K562 (cell line): ENCODE results near the gene PSMB11. TPM values are rescaled to one million over a fixed set of nuclear protein-coding genes. Genes with fewer than 3 reads are reported as not detected.

Experiments used
- ASH1L ChIP-seq: fragments of 450-650 bp; IDR thresholded peaks from 2 replicates; pipeline ENCODE4 v1.6.1; 2018; ENCODE audit warnings: borderline replicate concordance, mild to moderate bottlenecking, low read depth; ENCODE audit not compliant: partially characterized antibody
- EGR1 ChIP-seq: fragments of 450-650 bp; conservative IDR thresholded peaks from 2 replicates; pipeline ENCODE4 v1.6.1; 2017; ENCODE audit warnings: mild to moderate bottlenecking
- MECOM ChIP-seq: fragments of 250-450 bp; sonication (Bioruptor Pico); IDR thresholded peaks from 2 replicates; pipeline ENCODE4 v1.8.0; 2022; ENCODE audit warnings: inconsistent platforms
- POLR2AphosphoS2 ChIP-seq: IDR thresholded peaks from 2 replicates; pipeline ENCODE4 v1.6.1; 2012; ENCODE audit warnings: low read length, improper control_type of control experiment
- SMAD4 ChIP-seq: fragments of 250-450 bp; sonication (Bioruptor Pico); conservative IDR thresholded peaks from 2 replicates; pipeline ENCODE4 v1.8.0; 2021; ENCODE audit warnings: inconsistent platforms, mild to moderate bottlenecking, moderate library complexity
- TGIF2 ChIP-seq: sonication (generic); formaldehyde crosslinking; IDR thresholded peaks from 2 replicates; pipeline ENCODE4 v1.8.1; 2022; ENCODE audit warnings: mild to moderate bottlenecking, missing genetic modification reagents, moderate library complexity
- ZFX ChIP-seq: sonication (generic); formaldehyde crosslinking; IDR thresholded peaks from 2 replicates; pipeline ENCODE4 v1.8.0; 2022; ENCODE audit warnings: mild to moderate bottlenecking, missing genetic modification reagents, moderate library complexity
- ZNF263 ChIP-seq: sonication (generic); formaldehyde crosslinking; IDR thresholded peaks from 2 replicates; pipeline ENCODE4 v1.8.0; 2022; ENCODE audit warnings: mild to moderate bottlenecking, missing genetic modification reagents, borderline replicate concordance
- ZNF354B ChIP-seq: fragments of 250-450 bp; sonication (Bioruptor Pico); IDR thresholded peaks from 2 replicates; pipeline ENCODE4 v1.4.0; 2020
- polyA plus RNA-seq, 8 experiments: library from polyadenylated mRNA; depleted of rRNA in 4 of 8; stranded (reverse) in 5 of 8; unstranded in 3 of 8; fragments of >200 nt; fragmentation: Nextera tagmentation in 2 of 8; fragmentation: Illumina TruSeq in 1 of 8; extraction: Ambion mirVana in 2 of 8; extraction: Trizol in 1 of 8; gene quantifications; 2 replicates each; pipeline versions ENCODE4 v1.2.1 to v1.2.3, GENCODE V29; 2011 to 2014; ENCODE audit warnings: inconsistent platforms in 1 of 8, missing spikeins in 1 of 8
- total RNA-seq, 7 experiments: library from RNA; depleted of rRNA in 6 of 7; stranded (reverse); fragments of >200 nt in 6 of 7; fragmentation: Illumina TruSeq in 2 of 7; extraction: Trizol in 2 of 7; gene quantifications; 2 replicates each; pipeline versions ENCODE4 v1.2.1 to v1.2.3, GENCODE V29; 2011 to 2021; ENCODE audit warnings: low replicate concordance in 1 of 7
- TF ChIP-seq, protein P1 (sequence below), 2 experiments: fragments of 150-350 bp in 1 of 2; IDR thresholded peaks; 2 replicates each; pipeline ENCODE4 v1.6.1; 2012 to 2016; ENCODE audit warnings: low read depth in 2 of 2, low read length in 2 of 2, mild to moderate bottlenecking in 1 of 2, moderate library complexity in 1 of 2
- TF ChIP-seq, protein P2 (sequence below), 2 experiments: fragments of 450-650 bp; IDR thresholded peaks; 2 replicates each; pipeline ENCODE4 v1.6.1; 2016
- TF ChIP-seq, protein P3 (sequence below): fragments of 450-650 bp; IDR thresholded peaks from 2 replicates; pipeline ENCODE4 v1.6.1; 2014; ENCODE audit warnings: low read depth, mild to moderate bottlenecking, moderate library complexity, borderline replicate concordance
- TF ChIP-seq, protein P4 (sequence below), 3 experiments: fragments of 200-800 bp in 1 of 3; fragments of 250-450 bp in 1 of 3; fragments of 450-650 bp in 1 of 3; sonication (Bioruptor Pico) in 1 of 3; sonication (Bioruptor generic) in 1 of 3; formaldehyde crosslinking in 1 of 3; IDR thresholded peaks; 2 replicates each; pipeline versions ENCODE4 v1.6.1 to v1.8.0; 2016 to 2022; ENCODE audit warnings: mild to moderate bottlenecking in 2 of 3, missing genetic modification characterization in 2 of 3, missing compliant biosample characterization in 1 of 3, moderate library complexity in 1 of 3

The PSMB11 gene
- total and polyA plus RNA-seq, 9 of the 15 experiments (the other 6 are each of a cell fraction or from before 2014, with no cell fraction given) = not detected

DNA sequence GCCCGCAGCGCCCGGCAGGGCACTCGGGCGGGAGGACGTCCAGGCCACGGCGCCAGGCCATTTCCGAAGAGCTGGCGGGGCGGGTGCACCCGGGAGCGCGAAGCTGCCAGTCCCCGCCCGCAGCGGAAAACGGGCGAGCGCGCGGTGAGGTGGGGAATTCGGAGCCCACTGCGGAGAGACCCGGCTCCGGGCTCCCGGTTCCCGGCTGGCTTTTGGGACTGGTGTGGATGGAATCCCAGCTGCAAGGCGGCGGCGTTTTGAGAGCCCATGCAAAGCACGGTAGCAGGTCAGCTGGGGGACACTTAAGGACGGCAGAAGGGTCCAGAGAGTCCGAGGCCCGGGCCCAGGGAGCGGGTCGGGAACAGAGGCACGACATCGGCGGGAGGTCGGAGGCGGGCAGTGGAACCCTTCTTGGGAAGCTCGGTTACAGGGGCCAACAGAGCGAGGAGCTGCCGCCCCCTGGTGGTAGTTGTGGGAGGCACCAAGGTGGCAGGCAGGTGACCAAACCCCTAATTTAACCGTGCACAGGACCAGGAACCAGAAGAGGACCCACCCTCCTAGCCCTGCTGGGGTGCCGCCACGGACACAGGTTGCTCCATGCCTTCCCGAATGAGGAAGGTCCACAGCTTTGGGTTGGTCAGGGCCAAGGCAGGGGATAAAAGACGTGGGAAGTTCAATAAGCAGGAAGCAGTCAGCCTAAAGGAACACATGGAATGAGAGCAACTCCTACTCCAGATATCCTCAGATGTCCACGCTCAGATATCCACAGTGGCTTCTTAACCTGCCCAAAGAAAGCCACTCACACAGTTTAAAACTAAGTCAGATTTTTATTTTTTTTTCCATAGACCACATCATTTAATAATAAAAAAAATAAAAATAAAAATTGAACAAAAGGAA, 16.0 kb downstream of the PSMB11 start (continued):
- TF ChIP-seq, protein P1, sequence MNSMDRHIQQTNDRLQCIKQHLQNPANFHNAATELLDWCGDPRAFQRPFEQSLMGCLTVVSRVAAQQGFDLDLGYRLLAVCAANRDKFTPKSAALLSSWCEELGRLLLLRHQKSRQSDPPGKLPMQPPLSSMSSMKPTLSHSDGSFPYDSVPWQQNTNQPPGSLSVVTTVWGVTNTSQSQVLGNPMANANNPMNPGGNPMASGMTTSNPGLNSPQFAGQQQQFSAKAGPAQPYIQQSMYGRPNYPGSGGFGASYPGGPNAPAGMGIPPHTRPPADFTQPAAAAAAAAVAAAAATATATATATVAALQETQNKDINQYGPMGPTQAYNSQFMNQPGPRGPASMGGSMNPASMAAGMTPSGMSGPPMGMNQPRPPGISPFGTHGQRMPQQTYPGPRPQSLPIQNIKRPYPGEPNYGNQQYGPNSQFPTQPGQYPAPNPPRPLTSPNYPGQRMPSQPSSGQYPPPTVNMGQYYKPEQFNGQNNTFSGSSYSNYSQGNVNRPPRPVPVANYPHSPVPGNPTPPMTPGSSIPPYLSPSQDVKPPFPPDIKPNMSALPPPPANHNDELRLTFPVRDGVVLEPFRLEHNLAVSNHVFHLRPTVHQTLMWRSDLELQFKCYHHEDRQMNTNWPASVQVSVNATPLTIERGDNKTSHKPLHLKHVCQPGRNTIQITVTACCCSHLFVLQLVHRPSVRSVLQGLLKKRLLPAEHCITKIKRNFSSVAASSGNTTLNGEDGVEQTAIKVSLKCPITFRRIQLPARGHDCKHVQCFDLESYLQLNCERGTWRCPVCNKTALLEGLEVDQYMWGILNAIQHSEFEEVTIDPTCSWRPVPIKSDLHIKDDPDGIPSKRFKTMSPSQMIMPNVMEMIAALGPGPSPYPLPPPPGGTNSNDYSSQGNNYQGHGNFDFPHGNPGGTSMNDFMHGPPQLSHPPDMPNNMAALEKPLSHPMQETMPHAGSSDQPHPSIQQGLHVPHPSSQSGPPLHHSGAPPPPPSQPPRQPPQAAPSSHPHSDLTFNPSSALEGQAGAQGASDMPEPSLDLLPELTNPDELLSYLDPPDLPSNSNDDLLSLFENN (IDR thresholded peaks at IDR 0.05; ENCODE audit: low read depth in 2 of 2, low read length in 2 of 2) = peak in 1 of 2 experiments; percentile 57; a peak in 1 of 4 replicates
- TF ChIP-seq ZNF354B (CRISPR knock-in tag) (no peak), POLR2AphosphoS2 (peak; percentile 93), MECOM (CRISPR knock-in tag) (no peak), TGIF2 (CRISPR knock-in tag) (no peak), EGR1 (peak; percentile 15; the same call in 1 of the 2 replicates), ZNF263 (CRISPR knock-in tag) (0 out of 2 replicates have a peak, but pooled peaks have one; percentile 15), ZFX (CRISPR knock-in tag) (peak; percentile 63), ASH1L (no peak), SMAD4 (CRISPR knock-in tag) (peak; percentile 77; the same call in 1 of the 2 replicates)
- TF ChIP-seq, protein P2, sequence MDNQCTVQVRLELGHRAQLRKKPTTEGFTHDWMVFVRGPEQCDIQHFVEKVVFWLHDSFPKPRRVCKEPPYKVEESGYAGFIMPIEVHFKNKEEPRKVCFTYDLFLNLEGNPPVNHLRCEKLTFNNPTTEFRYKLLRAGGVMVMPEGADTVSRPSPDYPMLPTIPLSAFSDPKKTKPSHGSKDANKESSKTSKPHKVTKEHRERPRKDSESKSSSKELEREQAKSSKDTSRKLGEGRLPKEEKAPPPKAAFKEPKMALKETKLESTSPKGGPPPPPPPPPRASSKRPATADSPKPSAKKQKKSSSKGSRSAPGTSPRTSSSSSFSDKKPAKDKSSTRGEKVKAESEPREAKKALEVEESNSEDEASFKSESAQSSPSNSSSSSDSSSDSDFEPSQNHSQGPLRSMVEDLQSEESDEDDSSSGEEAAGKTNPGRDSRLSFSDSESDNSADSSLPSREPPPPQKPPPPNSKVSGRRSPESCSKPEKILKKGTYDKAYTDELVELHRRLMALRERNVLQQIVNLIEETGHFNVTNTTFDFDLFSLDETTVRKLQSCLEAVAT (IDR thresholded peaks at IDR 0.05) = 0 out of 4 replicates have a peak, but pooled peaks of 1 of the 2 experiments have one; percentile 28
- TF ChIP-seq, protein P3, sequence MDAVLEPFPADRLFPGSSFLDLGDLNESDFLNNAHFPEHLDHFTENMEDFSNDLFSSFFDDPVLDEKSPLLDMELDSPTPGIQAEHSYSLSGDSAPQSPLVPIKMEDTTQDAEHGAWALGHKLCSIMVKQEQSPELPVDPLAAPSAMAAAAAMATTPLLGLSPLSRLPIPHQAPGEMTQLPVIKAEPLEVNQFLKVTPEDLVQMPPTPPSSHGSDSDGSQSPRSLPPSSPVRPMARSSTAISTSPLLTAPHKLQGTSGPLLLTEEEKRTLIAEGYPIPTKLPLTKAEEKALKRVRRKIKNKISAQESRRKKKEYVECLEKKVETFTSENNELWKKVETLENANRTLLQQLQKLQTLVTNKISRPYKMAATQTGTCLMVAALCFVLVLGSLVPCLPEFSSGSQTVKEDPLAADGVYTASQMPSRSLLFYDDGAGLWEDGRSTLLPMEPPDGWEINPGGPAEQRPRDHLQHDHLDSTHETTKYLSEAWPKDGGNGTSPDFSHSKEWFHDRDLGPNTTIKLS = peak; percentile 41; the same call in 1 of the 2 replicates
- TF ChIP-seq, protein P4, sequence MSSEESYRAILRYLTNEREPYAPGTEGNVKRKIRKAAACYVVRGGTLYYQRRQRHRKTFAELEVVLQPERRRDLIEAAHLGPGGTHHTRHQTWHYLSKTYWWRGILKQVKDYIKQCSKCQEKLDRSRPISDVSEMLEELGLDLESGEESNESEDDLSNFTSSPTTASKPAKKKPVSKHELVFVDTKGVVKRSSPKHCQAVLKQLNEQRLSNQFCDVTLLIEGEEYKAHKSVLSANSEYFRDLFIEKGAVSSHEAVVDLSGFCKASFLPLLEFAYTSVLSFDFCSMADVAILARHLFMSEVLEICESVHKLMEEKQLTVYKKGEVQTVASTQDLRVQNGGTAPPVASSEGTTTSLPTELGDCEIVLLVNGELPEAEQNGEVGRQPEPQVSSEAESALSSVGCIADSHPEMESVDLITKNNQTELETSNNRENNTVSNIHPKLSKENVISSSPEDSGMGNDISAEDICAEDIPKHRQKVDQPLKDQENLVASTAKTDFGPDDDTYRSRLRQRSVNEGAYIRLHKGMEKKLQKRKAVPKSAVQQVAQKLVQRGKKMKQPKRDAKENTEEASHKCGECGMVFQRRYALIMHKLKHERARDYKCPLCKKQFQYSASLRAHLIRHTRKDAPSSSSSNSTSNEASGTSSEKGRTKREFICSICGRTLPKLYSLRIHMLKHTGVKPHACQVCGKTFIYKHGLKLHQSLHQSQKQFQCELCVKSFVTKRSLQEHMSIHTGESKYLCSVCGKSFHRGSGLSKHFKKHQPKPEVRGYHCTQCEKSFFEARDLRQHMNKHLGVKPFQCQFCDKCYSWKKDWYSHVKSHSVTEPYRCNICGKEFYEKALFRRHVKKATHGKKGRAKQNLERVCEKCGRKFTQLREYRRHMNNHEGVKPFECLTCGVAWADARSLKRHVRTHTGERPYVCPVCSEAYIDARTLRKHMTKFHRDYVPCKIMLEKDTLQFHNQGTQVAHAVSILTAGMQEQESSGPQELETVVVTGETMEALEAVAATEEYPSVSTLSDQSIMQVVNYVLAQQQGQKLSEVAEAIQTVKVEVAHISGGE (CRISPR knock-in tag; IDR thresholded peaks at IDR 0.05) = peak in 1 of 3 experiments; percentile 26; a peak in 1 of 6 replicates
